HT1080 (cell line): ENCODE measurements around the gene NF2. TPM values are rescaled to one million over a fixed set of nuclear protein-coding genes. Genes with fewer than 3 reads are reported as not detected.

Experiments
- DNase-seq: peaks from one replicate; pipeline ENCODE4 v3.0.0-alpha.2; 2015; ENCODE audit warnings: low read depth
- total RNA-seq: library from RNA; depleted of rRNA; stranded (reverse); fragments of >200 nt; shearing (Covaris generic); gene quantifications from 2 replicates; pipeline ENCODE4 v1.2.3, GENCODE V29; 2014

NF2 gene
- total RNA-seq, 1 experiment from 2014 or later: 209 TPM

GRCh38 chr22:29701155-29701999 is 97.9 kb downstream of the NF2 start:
- DNase-seq: peak; percentile 81

GRCh38 chr22:29702000-29702930 is 98.8 kb downstream of the NF2 start:
- no peak for DNase-seq

- DNase-seq: no peak
Observed at GRCh38 chr22:29702931-29703501, 99.6 kb downstream of the NF2 start.

- DNase-seq: no peak
Observed at GRCh38 chr22:29703569-29704195, 100.2 kb downstream of the NF2 start.

- peak; percentile 23 for DNase-seq
Observed at GRCh38 chr22:29704528-29705285, 101.3 kb downstream of the NF2 start.

GRCh38 chr22:29705651-29706050 is 102.2 kb downstream of the NF2 start:
- DNase-seq: no peak

- no peak for DNase-seq
Observed at GRCh38 chr22:29706486-29706885, 103.1 kb downstream of the NF2 start.

- no peak for DNase-seq
Observed at GRCh38 chr22:29707010-29707409, 103.6 kb downstream of the NF2 start.

GRCh38 chr22:29707471-29707870 is 104.0 kb downstream of the NF2 start:
- no peak for DNase-seq

- DNase-seq: no peak
Observed at GRCh38 chr22:29710193-29710592, 106.8 kb downstream of the NF2 start.

- DNase-seq: no peak
Observed at GRCh38 chr22:29710922-29711593, 107.6 kb downstream of the NF2 start.

GRCh38 chr22:29712119-29712518 is 108.7 kb downstream of the NF2 start:
- DNase-seq: no peak

GRCh38 chr22:29713156-29713727 is 109.8 kb downstream of the NF2 start:
- DNase-seq: no peak

- DNase-seq: no peak
Observed at GRCh38 chr22:29715240-29715639, 111.8 kb downstream of the NF2 start.

GRCh38 chr22:29715705-29716104 is 112.3 kb downstream of the NF2 start:
- no peak for DNase-seq

- DNase-seq: peak; percentile 55
Observed at GRCh38 chr22:29716814-29717545, 113.5 kb downstream of the NF2 start.

- no peak for DNase-seq
Observed at GRCh38 chr22:29717789-29718188, 114.4 kb downstream of the NF2 start.

GRCh38 chr22:29718949-29719898 is 115.8 kb downstream of the NF2 start:
- no peak for DNase-seq
